Pancreas (tissue), 10 donors: ENCODE measurements around the gene EIF3K. TPM values are rescaled to one million over a fixed set of nuclear protein-coding genes. Genes with fewer than 3 reads are reported as not detected.
A peak's percentile ranks its signal among the peaks of the same experiment; 100 is the strongest.
"Not testable (repeated sequence)": the region's sequence is repeated elsewhere in the genome, so short reads cannot be mapped to it uniquely, and the experiment has no call there.

Source experiments
- ATAC-seq, 4 donors: fragments of 200-7000 bp; cut with Tn5 transposase; one replicate each; pipeline versions ENCODE4 v1.8.0 to v1.9.1; 2020; ENCODE audit warnings: mild to moderate bottlenecking in 4 of 4, moderate library complexity in 4 of 4
- DNase-seq, 6 donors: peaks; one replicate each; pipeline ENCODE4 v3.0.0-alpha.2; 2020
- FAIRE-seq: peaks from 2 replicates; lab custom pipeline; 2012; peaks lifted over from hg19 to GRCh38; lab: Jason Lieb, UNC
- H3K27ac ChIP-seq, 4 donors: fragments of 200-600 bp; sonication (generic); 1 replicate in 3 of 4; 2 replicates in 1 of 4; pipeline versions ENCODE4 v1.5.0 to v1.8.0; 2020
- H3K27me3 ChIP-seq, 4 donors: fragments of 200-600 bp; one replicate each; pipeline ENCODE4 v1.8.0; 2021
- H3K36me3 ChIP-seq, 3 donors: fragments of 200-600 bp; sonication (generic) in 1 of 3; one replicate each; pipeline versions ENCODE4 v1.5.0 to v1.8.0; 2020 to 2021
- H3K4me1 ChIP-seq, 3 donors: fragments of 200-600 bp; one replicate each; pipeline ENCODE4 v1.8.0; 2021
- H3K4me3 ChIP-seq, 4 donors: fragments of 200-600 bp; sonication (generic) in 2 of 4; one replicate each; pipeline versions ENCODE4 v1.5.0 to v1.8.0; 2020 to 2021
- H3K9me3 ChIP-seq, 4 donors: fragments of 200-600 bp; one replicate each; pipeline ENCODE4 v1.8.0; 2021
- WGBS, 2 donors: extraction: QIAGEN DNeasy Blood & Tissue Kit; methylation state at CpG; one replicate each; pipeline ENCODE4 v1.1.7; 2013; 5-methylcytosine and 5-hydroxymethylcytosine counted together
- intact Hi-C, 3 donors: fragments of 100-400 bp; cut with DNase I; formaldehyde crosslinking; loops; one replicate each; pipeline versions ENCODE4 v1.11.1 to v1.14.2; 2022
- polyA plus RNA-seq, 2 donors: library from polyadenylated mRNA; stranded (reverse); fragments of 200-250 nt; gene quantifications; one replicate each; pipeline ENCODE4 v1.2.3, GENCODE V29; 2013
- total RNA-seq, 6 donors: library from RNA; stranded (reverse); fragmentation: NEBNext Ultra II Directional in 4 of 6; extraction: Animal tissue kit (Norgen Biotek cat#: 25700) in 4 of 6; gene quantifications; one replicate each; pipeline versions ENCODE4 v1.2.1 to v1.2.4, GENCODE V29; 2021 to 2023
- TF ChIP-seq, protein P1 (sequence below), 4 donors: fragments of 200-600 bp; sonication (generic) in 3 of 4; IDR thresholded peaks; one replicate each; pipeline versions ENCODE4 v1.5.0 to v1.8.0; 2021; ENCODE audit warnings: antibody characterized with exemption in 4 of 4
- donor health status: healthy with polysubstance abuse.
- donor health status: DM: no; HTN: no; CAD: no; lungs with moderate emphysema.
- donor health status: DM: no; HTN: no; CAD: no.
- donor health status: control.
- donor health status: control.
- donor health status: Bipolar disorder and iron deficiency.
- donor health status: DM: yes; HTN: yes; CAD: no.
- donor health status: DM: no; HTN: no; CAD: no.
- donor health status: DM: no; HTN: no; CAD: no.
- donor health status: DM: yes; HTN: yes; CAD: no.

EIF3K gene, protein sequence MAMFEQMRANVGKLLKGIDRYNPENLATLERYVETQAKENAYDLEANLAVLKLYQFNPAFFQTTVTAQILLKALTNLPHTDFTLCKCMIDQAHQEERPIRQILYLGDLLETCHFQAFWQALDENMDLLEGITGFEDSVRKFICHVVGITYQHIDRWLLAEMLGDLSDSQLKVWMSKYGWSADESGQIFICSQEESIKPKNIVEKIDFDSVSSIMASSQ
- total RNA-seq (100 to 1,000 TPM in 5 of 6 donors, 10 to 100 TPM in 1; 93.5 to 140 (median 131) TPM), polyA plus RNA-seq (100 to 1,000 TPM; 107 to 162 TPM)

DNA sequence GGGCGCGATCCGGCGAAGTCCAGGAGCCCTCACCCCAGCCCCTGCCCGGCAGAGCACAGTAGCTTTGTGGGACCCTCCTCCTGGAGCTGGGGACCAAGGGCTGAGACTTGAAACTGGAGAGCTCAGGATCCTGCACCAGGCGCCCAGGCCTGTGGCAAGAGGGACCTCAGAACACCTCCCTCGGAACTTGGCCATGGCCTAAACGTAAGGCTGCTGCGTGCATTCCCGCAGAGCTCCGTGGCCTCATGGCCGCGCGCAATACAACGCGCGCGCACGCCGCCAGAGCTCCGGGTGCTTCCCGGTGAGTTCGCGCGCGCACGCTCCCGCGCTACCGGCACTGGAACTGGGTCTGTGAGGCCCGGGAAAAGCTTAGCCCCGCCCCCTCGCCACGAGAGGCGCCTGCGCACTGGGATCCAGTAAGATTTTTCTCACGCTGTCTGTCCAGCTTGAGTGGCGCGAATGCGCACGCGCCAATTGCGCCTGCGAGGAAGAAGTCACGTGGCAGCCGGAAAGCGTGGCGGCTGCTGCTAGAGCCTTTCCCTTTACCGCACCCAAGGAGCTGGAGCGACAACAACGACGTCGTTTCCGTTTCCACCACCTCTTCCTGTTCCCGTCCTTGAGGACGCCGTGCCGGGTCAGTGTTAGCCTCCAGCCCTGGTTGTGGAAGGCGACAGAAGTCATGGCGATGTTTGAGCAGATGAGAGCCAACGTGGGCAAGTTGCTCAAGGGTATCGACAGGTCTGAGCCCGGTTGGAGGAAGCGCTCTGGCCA is at the start of gene EIF3K:
Gene EIF3K, plus strand, starts transcription at position 599 of the 771 bp plus-strand sequence. Its CDS starts 81 bp downstream, at position 680.
- ATAC-seq = peak; percentile 94 to 99 (median 97)
- no peaks in the 10 kb centered on the region for H3K9me3 ChIP-seq
- WGBS, 2 donors = 1% methylated on average over 62 to 64 of the region's 64 CpGs
- TF ChIP-seq, protein P1, sequence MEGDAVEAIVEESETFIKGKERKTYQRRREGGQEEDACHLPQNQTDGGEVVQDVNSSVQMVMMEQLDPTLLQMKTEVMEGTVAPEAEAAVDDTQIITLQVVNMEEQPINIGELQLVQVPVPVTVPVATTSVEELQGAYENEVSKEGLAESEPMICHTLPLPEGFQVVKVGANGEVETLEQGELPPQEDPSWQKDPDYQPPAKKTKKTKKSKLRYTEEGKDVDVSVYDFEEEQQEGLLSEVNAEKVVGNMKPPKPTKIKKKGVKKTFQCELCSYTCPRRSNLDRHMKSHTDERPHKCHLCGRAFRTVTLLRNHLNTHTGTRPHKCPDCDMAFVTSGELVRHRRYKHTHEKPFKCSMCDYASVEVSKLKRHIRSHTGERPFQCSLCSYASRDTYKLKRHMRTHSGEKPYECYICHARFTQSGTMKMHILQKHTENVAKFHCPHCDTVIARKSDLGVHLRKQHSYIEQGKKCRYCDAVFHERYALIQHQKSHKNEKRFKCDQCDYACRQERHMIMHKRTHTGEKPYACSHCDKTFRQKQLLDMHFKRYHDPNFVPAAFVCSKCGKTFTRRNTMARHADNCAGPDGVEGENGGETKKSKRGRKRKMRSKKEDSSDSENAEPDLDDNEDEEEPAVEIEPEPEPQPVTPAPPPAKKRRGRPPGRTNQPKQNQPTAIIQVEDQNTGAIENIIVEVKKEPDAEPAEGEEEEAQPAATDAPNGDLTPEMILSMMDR (IDR thresholded peaks at IDR 0.05) = no peak
- H3K27ac ChIP-seq = peak within 1 kb of the TSS; percentile 27 to 60 (median 44)
- H3K4me1 ChIP-seq = peaks cover 6 to 10% (median 7%) of the 10 kb centered on the region in 3 donors
- peak within 1 kb of the TSS; percentile 53 to 94 (median 66) for H3K4me3 ChIP-seq
- DNase-seq = peak; percentile 97 to 100 (median 99)
- no peaks in the 10 kb centered on the region for H3K27me3 ChIP-seq
- peak; percentile 87 for FAIRE-seq
- H3K36me3 ChIP-seq = peaks cover 0 to 18% (median 3%) of the 10 kb centered on the region in 3 donors
- intact Hi-C loops = loop anchor here in 2 of 3 donors (10.0 kb wide), 2 partner anchors 104 to 214 kb away; partner anchors contain the start of gene FAM98C (in 1 of the 2)

DNA sequence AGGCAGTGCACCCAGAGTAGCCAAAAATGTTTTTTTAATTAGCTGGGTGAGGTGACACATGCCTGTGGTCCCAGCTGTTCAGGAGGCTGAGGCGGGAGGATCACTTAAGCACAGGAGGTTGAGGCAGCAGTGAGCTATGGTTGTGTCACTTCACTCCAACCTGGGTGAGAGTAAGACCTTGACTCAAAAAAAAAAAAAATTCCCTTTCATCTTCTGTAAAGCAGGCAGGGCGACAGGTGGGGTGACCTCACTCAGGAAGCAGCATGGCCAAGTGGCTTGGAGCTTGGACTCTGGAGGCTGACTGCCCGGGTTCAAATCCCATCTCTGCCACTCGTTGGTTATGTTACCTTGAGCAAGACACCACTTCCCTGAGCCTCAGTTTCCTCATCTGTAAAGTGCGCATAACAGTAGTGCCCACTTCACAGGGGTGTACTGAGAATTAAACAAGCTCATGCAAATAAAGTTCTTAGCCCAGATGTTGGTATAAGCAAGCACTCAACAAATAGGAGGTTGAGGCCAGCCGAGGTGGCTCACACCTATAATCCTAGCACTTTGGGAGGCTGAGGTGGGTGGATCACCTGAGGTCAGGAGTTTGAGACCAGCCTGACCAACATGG is 49.5 kb upstream of the EIF3K start:
- H3K36me3 ChIP-seq = no peaks in the 10 kb centered on the region
- ATAC-seq = no peak
- no peaks in the 10 kb centered on the region for H3K27me3 ChIP-seq
- TF ChIP-seq, protein P1 (IDR thresholded peaks at IDR 0.05) = no peak
- no peaks in the 10 kb centered on the region for H3K4me1 ChIP-seq
- FAIRE-seq = no peak
- 62 to 69% methylated on average over 6 of the region's 6 CpGs for WGBS, 2 donors
- intact Hi-C loops = no loop called here
- H3K27ac ChIP-seq = no peak overlapping the region
- no peak overlapping the region for H3K4me3 ChIP-seq
- no peak for DNase-seq
- no peaks in the 10 kb centered on the region for H3K9me3 ChIP-seq

DNA sequence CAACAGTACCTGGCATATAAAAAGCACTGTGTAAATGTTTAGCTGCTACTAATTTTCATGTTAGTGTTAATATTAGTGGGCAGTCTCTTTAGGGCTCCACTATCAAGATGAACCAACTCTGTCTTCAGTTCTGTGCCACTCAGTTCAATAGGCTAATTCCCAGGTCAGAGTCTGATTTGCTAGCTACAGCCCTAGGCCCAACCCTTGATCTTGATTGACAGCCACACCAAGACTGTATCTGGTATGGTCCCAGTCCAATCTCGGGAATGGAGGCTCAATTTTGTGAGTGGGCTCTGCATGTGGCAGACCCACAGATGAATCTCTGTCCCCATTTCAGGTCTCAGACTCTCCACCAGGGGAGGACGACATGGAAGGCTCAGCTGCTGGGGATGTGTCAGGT is 47.3 kb upstream of the EIF3K start:
- WGBS, 2 donors = 72 to 76% methylated on average over 2 of the region's 2 CpGs
- H3K4me3 ChIP-seq = no peak overlapping the region
- H3K27me3 ChIP-seq = no peaks in the 10 kb centered on the region
- DNase-seq (no peak), FAIRE-seq (no peak), ATAC-seq (no peak)
- H3K9me3 ChIP-seq = no peaks in the 10 kb centered on the region
- TF ChIP-seq, protein P1 (IDR thresholded peaks at IDR 0.05) = no peak
- H3K4me1 ChIP-seq = no peaks in the 10 kb centered on the region
- H3K27ac ChIP-seq = no peak overlapping the region
- intact Hi-C loops = no loop called here
- no peaks in the 10 kb centered on the region for H3K36me3 ChIP-seq

DNA sequence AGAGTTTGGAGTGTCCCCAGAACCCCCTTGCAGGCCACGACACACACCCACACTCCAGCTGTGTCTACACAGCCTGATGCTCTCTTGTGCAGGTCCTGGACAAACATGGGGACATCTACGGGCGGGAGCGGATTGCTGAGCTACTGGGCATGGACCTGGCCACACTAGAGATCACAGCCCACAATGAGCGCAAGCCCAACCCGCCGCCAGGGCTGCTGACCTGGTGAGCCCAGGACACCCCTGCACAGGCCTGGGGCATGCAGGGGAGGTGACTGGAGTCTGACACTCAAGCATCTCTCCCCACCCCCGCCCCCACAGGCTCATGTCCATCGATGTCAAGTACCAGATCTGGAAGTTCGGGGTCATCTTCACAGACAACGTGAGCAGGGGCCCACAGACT is 41.2 kb upstream of the EIF3K start:
- Histone ChIP-seq H3K27ac (no peak overlapping the region), H3K4me1 (no peaks in the 10 kb centered on the region), H3K36me3 (no peaks in the 10 kb centered on the region), H3K27me3 (no peaks in the 10 kb centered on the region), H3K9me3 (no peaks in the 10 kb centered on the region), H3K4me3 (no peak overlapping the region)
- no peak for DNase-seq
- FAIRE-seq = no peak
- WGBS, 2 donors = 76 to 85% methylated on average over 11 of the region's 11 CpGs
- ATAC-seq = no peak
- TF ChIP-seq, protein P1 (IDR thresholded peaks at IDR 0.05) = no peak
- intact Hi-C loops = no loop called here

DNA sequence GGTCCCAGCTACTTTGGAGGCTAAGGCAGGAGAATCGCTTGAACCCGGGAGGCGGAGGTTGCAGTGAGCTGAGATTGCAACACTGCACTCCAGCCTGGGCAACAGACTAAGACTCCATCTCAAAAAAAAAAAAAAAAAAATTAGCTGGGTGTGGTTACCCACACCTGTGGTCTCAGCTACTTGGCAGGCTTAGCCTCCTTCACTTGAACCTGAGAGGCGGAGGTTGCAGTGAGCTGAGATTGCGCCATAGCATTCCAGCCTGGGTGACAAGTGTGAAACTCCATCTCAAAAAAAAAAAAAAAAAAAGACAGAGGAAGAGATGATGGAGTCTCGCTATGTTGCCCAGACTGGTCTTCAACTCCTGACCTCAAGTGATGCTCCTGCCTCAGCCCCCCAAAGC is 39.7 kb upstream of the EIF3K start:
- H3K4me1 ChIP-seq, H3K4me3 ChIP-seq, H3K27me3 ChIP-seq, H3K36me3 ChIP-seq, FAIRE-seq, H3K27ac ChIP-seq, DNase-seq, H3K9me3 ChIP-seq, intact Hi-C loops: not testable (repeated sequence)
- peak in 1 of 4 donors; percentile 28 for ATAC-seq
- 84 to 88% methylated on average over 6 of the region's 6 CpGs for WGBS, 2 donors
